ENCODE measurements around the gene KPNA1. TPM values are rescaled to one million over a fixed set of nuclear protein-coding genes. Genes with fewer than 3 reads are reported as not detected.

Gene KPNA1
- total RNA-seq, 2 donors from 2014 or later: 90.5 to 93.4 TPM

DNA sequence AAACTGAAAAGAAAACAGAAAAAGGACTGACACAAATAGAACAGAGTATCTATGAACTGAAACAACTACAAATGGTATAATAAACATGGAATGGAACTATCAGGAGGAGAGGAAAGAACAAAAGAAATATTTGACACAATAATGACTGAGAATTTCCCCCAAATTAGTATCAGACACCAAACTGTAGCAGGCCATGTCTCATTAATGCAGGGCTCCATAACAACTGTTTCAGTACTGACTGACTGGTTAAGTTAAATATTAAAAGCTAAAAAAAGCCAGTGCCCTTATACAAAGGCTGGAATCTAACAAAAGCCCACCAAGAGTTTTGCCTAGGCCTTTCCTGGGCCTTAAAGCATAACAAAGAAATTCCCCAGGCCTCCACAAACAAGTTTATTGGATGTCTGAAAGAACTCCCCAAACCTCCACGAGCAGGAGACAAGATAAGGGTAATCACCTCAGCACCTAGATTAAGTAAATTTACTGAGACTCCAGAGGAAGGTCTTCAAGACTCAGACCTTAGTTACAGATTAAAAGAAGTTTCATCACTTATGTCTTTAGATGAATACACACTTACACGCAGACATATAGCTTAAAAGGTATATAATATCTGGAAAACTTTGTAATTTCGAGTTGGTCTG is 45.7 kb downstream of the KPNA1 start:
- Mint-ChIP-seq H3K36me3 (ENCODE audit: low read depth) (peaks cover 24% of the 10 kb centered on the region), H3K9me3 (no peaks in the 10 kb centered on the region), H3K27me3 (ENCODE audit: insufficient read depth) (no peaks in the 10 kb centered on the region), H3K4me3 (peak overlapping the region; percentile 41), H3K27ac (peak overlapping the region; percentile 98), H3K4me1 (peaks cover 59% of the 10 kb centered on the region)
- 22% methylated on average over 3 of the region's 3 CpGs; no CpG with 5 or more reads in 1 of the 2 experiments for WGBS, 2 experiments (ENCODE audit: insufficient coverage in 1 of 2, insufficient read length in 1 of 2)
- TF ChIP-seq CTCF (conservative IDR thresholded peaks at IDR 0.05): no peak
- peak; percentile 64 for DNase-seq
- Histone ChIP-seq H3K9ac (ENCODE audit: extremely low read depth, low read length, poor library complexity, severe bottlenecking) (peak overlapping the region; percentile 61), H3K9me3 (ENCODE audit: control insufficient read depth, low read length) (no peaks in the 10 kb centered on the region), H3K4me3 (ENCODE audit: low read length) (peak overlapping the region; percentile 61), H3K27ac (ENCODE audit: low read depth, low read length) (peak overlapping the region; percentile 40), H3K36me3 (ENCODE audit: control insufficient read depth, insufficient read depth, low read length) (peaks cover 32% of the 10 kb centered on the region), H3K27me3 (ENCODE audit: control insufficient read depth, insufficient read depth, low read length, poor library complexity, severe bottlenecking) (no peaks in the 10 kb centered on the region), H3K4me1 (ENCODE audit: control insufficient read depth, insufficient read depth, low read length) (peaks cover 4% of the 10 kb centered on the region)

DNA sequence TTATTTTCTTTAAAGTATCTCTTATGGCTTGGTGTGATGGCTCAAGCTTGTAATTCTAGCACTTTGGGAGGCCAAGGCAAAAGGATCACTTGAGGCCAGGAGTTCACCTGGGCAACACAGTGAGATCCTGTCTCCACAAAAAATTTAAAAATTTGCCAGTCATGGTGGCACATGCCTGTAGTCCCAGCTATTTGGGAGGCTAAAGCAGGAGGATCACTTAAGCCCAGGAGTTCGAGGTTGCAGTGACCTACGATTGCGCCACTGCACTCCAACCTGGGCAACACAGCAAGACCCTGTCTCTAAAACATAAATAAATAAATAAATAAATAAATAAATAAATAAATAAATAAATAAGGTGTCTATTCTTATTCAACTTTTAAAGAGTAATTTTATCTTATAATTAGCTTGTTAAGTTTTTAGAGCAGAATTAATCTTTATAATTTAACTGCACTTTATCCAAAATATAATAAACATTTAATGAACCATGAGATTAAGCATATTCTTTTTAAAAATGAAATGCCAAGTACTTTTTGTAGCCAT is 48.0 kb downstream of the KPNA1 start:
- no peaks in the 10 kb centered on the region for H3K9me3 ChIP-seq (ENCODE audit: control insufficient read depth, low read length)
- peaks cover 52% of the 10 kb centered on the region for H3K36me3 ChIP-seq (ENCODE audit: control insufficient read depth, insufficient read depth, low read length)
- peaks cover 4% of the 10 kb centered on the region for H3K4me1 ChIP-seq (ENCODE audit: control insufficient read depth, insufficient read depth, low read length)
- no peak overlapping the region for H3K4me3 ChIP-seq (ENCODE audit: low read length)
- Mint-ChIP-seq H3K27me3 (ENCODE audit: insufficient read depth) (no peaks in the 10 kb centered on the region), H3K4me1 (peaks cover 43% of the 10 kb centered on the region), H3K4me3 (no peak overlapping the region), H3K9me3 (no peaks in the 10 kb centered on the region), H3K36me3 (ENCODE audit: low read depth) (peaks cover 44% of the 10 kb centered on the region), H3K27ac (no peak overlapping the region)
- no peak for TF ChIP-seq CTCF (conservative IDR thresholded peaks at IDR 0.05)
- no peaks in the 10 kb centered on the region for H3K27me3 ChIP-seq (ENCODE audit: control insufficient read depth, insufficient read depth, low read length, poor library complexity, severe bottlenecking)
- 89% methylated on average over 3 of the region's 3 CpGs; no CpG with 5 or more reads in 1 of the 2 experiments for WGBS, 2 experiments (ENCODE audit: insufficient coverage in 1 of 2, insufficient read length in 1 of 2)
- no peak overlapping the region for H3K9ac ChIP-seq (ENCODE audit: extremely low read depth, low read length, poor library complexity, severe bottlenecking)
- DNase-seq: no peak
- H3K27ac ChIP-seq (ENCODE audit: low read depth, low read length): no peak overlapping the region

DNA sequence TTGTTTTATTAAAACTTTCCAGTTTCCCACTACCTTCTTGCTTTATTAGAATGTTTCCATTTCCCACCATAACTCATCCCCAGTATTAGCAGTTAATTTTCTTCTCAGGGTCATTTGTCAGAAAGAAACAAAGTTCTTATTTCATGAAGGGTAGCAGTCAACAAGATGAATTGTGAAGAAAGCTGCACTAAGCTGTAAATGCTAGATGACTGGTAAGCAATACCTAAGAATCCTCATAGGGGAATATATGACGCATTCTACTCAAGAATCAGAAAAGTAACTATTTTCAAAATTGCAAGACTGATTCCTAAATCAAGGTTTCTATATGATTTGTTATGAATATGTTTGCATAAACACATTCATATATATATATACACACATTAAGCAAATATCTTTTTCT is 50.1 kb downstream of the KPNA1 start:
- Histone ChIP-seq H3K36me3 (ENCODE audit: control insufficient read depth, insufficient read depth, low read length) (peaks cover 71% of the 10 kb centered on the region), H3K4me1 (ENCODE audit: control insufficient read depth, insufficient read depth, low read length) (peaks cover 4% of the 10 kb centered on the region), H3K4me3 (ENCODE audit: low read length) (no peak overlapping the region), H3K9me3 (ENCODE audit: control insufficient read depth, low read length) (no peaks in the 10 kb centered on the region), H3K27me3 (ENCODE audit: control insufficient read depth, insufficient read depth, low read length, poor library complexity, severe bottlenecking) (no peaks in the 10 kb centered on the region), H3K9ac (ENCODE audit: extremely low read depth, low read length, poor library complexity, severe bottlenecking) (no peak overlapping the region), H3K27ac (ENCODE audit: low read depth, low read length) (no peak overlapping the region)
- Mint-ChIP-seq H3K27ac (peak overlapping the region; percentile 56), H3K4me1 (peaks cover 31% of the 10 kb centered on the region), H3K36me3 (ENCODE audit: low read depth) (peaks cover 59% of the 10 kb centered on the region), H3K9me3 (no peaks in the 10 kb centered on the region), H3K4me3 (no peak overlapping the region), H3K27me3 (ENCODE audit: insufficient read depth) (no peaks in the 10 kb centered on the region)
- no peak for TF ChIP-seq CTCF (conservative IDR thresholded peaks at IDR 0.05)
- WGBS, 2 experiments (ENCODE audit: insufficient coverage in 1 of 2, insufficient read length in 1 of 2): no CpG with 5 or more reads among the region's 1 CpG
- no peak for DNase-seq
